ENCODE data around the gene PATJ. TPM values are rescaled to one million over a fixed set of nuclear protein-coding genes. Genes with fewer than 3 reads are reported as not detected.

The PATJ gene
- total RNA-seq, 1 experiment from 2014 or later: 47.3 TPM

GRCh38 chr1:61931587-61932279 lies 189.5 kb downstream of the PATJ start:
- Histone ChIP-seq H3K56ac (ENCODE audit: insufficient read length, low read depth, low read length) (no peak overlapping the region), H2BK20ac (ENCODE audit: low read depth, low read length, poor library complexity, severe bottlenecking) (no peak overlapping the region), H3K79me2 (ENCODE audit: insufficient read depth, low read length) (no peaks in the 10 kb centered on the region), H4K20me1 (ENCODE audit: control insufficient read depth, insufficient read depth, insufficient read length) (no peaks in the 10 kb centered on the region), H4K91ac (ENCODE audit: insufficient read length, low read depth, low read length) (no peak overlapping the region), H2BK12ac (ENCODE audit: insufficient read length, low read depth, low read length) (no peak overlapping the region), H3K9ac (ENCODE audit: extremely low read depth, insufficient read length, low read length) (no peak overlapping the region), H2AK5ac (ENCODE audit: insufficient read length, low read length) (no peak overlapping the region), H4K8ac (replicated peaks; ENCODE audit: insufficient read length, low read depth, low read length) (no peak overlapping the region), H3K23me2 (ENCODE audit: insufficient read length, low read depth, low read length, poor library complexity, severe bottlenecking) (no peaks in the 10 kb centered on the region), H3K9me3 (ENCODE audit: control insufficient read depth, low read depth, low read length) (no peaks in the 10 kb centered on the region), H3K4me1 (ENCODE audit: insufficient read depth, low read length) (no peaks in the 10 kb centered on the region), H4K5ac (ENCODE audit: insufficient read length, low read depth, low read length) (no peak overlapping the region), H2BK5ac (ENCODE audit: insufficient read length, low read length) (no peak overlapping the region), H3K27me3 (ENCODE audit: insufficient read depth, low read length) (no peaks in the 10 kb centered on the region), H3K4me2 (ENCODE audit: insufficient read depth, insufficient read length, low read length) (no peak overlapping the region), H2BK15ac (ENCODE audit: low read depth, low read length) (no peak overlapping the region), H3K23ac (ENCODE audit: insufficient read length, low read depth, low read length) (no peak overlapping the region), H3K14ac (ENCODE audit: insufficient read depth, low read length) (no peak overlapping the region), H2BK120ac (ENCODE audit: low read depth, low read length, poor library complexity, severe bottlenecking) (no peak overlapping the region), H3K79me1 (ENCODE audit: insufficient read depth, low read depth, low read length, poor library complexity, severe bottlenecking) (no peaks in the 10 kb centered on the region), H3K4ac (ENCODE audit: low read depth, low read length) (no peak overlapping the region), H2AFZ (ENCODE audit: low read length) (no peak overlapping the region), H3K18ac (ENCODE audit: insufficient read length, low read depth, low read length) (no peak overlapping the region), H3K27ac (ENCODE audit: insufficient read length, low read depth, low read length) (no peak overlapping the region), H3T11ph (ENCODE audit: low read length) (no peak overlapping the region)
- Mint-ChIP-seq H3K27ac (no peak overlapping the region), H3K9me3 (no peaks in the 10 kb centered on the region), H3K36me3 (ENCODE audit: insufficient read depth in 1 of 3, low read depth in 3 of 3) (peaks cover 0 to 22% (median 0%) of the 10 kb centered on the region in 3 experiments; a peak in 3 of 7 replicates), H3K4me3 (no peak overlapping the region), H3K27me3 (ENCODE audit: low read depth) (no peaks in the 10 kb centered on the region; the same call in 1 of the 2 replicates), H3K4me1 (peaks cover 8 to 10% of the 10 kb centered on the region in 2 experiments)
- no peak for DNase-seq
- TF ChIP-seq, protein P1, sequence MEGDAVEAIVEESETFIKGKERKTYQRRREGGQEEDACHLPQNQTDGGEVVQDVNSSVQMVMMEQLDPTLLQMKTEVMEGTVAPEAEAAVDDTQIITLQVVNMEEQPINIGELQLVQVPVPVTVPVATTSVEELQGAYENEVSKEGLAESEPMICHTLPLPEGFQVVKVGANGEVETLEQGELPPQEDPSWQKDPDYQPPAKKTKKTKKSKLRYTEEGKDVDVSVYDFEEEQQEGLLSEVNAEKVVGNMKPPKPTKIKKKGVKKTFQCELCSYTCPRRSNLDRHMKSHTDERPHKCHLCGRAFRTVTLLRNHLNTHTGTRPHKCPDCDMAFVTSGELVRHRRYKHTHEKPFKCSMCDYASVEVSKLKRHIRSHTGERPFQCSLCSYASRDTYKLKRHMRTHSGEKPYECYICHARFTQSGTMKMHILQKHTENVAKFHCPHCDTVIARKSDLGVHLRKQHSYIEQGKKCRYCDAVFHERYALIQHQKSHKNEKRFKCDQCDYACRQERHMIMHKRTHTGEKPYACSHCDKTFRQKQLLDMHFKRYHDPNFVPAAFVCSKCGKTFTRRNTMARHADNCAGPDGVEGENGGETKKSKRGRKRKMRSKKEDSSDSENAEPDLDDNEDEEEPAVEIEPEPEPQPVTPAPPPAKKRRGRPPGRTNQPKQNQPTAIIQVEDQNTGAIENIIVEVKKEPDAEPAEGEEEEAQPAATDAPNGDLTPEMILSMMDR (conservative IDR thresholded peaks at IDR 0.05): no peak
- WGBS (ENCODE audit: extremely low coverage, insufficient read length, low lambda C conversion rate): no CpG with 5 or more reads among the region's 3 CpGs

All from H9 (cell line).